Fibroblast of skin of abdomen (primary cell): ENCODE data around the gene PLEKHA5.

Experiments used
- DNase-seq: peaks from one replicate; pipeline ENCODE4 v3.0.0-alpha.2; 2013

The PLEKHA5 gene

DNA sequence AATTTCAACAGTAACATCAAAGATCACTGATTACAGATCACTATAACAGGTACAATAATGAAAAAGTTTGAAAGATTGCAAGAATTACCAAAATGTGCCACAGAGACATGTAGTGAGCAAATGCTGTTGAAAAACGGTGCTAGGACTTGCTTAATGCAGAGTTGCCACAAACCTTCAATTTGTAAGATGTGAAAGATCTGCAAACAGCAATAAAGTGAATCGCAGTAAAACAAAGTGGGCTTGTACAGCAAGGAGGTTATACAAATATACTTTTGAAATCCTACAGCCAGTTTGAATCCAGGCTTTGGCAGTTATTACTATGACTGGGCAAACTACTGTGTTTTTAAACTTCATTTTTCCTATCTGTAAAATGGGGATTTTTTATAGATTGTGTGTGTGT, 1.0 kb upstream of the PLEKHA5 start:
- no peak for DNase-seq

DNA sequence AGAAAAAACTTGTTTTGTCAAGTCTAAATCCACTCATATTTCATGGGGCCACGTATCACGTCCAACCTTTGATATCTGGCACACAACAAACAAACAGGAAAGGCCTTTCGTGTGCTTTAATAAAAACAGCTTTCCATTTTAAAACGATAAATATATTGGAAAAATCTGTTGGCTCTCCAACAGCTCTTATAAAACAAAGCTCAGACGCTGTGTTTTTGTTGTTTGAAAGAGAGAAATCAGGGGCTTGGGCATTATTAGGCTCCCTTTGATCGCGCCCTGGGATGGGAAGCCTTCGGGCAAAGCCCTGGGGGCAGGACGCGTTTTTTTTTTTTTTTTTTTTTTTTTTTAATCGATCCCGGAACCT, 429 bp upstream of the PLEKHA5 start:
- no peak for DNase-seq

DNA sequence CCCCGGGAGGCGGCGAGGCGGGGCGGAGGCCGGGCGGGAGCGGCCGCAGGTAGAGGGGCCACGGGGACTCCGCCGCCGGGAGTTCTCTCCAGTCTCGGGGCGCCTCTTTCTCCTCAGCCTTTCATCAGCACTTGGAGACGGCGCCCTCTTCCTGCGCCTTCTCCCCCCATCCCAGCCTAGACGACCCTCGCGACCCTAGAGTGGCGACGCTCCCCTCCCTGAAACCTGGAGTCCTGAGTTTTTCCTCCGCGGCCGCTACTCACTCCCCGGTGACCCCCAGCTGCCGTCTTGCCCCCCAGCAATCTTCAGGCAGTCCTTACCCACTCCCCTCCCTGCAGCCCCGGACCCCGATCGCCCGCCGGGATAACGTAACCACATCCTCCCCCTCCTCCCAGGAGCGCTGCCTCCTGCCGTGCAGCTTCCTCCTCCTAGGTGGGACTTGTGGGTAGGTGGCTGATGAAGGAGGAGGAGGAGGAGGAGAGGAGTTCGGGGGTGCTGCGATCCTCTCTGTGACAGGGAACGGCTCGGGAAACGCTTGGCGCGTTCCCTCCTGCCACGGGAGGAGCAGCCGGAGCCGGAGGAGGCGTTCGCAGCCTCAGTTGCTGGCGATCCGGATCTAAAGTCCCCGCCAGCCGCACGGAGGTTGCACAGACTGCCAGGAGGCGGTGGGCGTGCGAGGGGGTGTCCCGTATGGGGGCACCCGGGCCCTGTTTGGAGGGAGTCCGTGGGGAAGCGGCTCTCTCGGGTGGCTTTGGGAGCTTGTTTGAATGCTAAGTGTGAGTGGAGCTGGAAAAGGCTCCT, 891 bp downstream of the PLEKHA5 start:
- peak; percentile 21 for DNase-seq

DNA sequence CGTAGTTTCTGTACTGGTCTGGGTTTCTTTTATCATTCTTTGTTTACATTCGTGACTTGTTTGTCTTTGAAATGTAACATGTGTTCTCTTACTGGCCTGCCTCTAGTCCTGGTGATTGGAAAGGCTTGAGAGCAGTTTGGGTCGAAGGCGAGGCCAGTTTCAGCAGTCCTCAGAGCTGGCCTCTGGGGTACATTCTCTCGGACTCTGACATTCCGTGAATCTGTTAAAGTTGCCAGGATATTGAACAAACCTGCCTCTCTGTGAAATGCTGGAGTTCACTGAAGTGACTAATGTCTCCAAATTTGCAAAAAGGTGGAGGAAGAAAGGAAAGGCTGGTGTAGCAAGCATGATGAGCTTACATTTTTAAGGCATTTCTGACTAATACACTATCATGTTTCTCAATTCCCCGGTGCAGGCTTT, 1.5 kb downstream of the PLEKHA5 start:
- DNase-seq: peak; percentile 28

DNA sequence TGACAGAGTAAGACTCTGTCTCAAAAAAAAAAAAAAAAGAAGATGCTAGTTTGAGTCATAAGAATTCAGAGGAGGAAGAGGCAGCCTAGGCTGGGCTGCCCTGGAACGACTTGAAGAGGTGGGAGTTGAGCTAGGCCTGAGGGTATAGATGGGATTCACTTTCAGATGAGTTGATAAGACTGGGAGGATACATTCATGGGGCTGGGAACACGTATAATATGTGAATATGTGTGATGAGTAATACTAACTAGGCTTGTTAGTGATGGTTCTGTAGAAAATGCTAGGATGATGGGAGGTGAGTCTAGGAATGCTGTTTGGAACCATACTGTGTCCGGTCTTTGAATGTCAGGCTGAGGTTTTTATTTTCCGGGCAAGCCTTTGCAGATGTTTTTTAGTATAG, 9.0 kb downstream of the PLEKHA5 start:
- peak; percentile 11 for DNase-seq

DNA sequence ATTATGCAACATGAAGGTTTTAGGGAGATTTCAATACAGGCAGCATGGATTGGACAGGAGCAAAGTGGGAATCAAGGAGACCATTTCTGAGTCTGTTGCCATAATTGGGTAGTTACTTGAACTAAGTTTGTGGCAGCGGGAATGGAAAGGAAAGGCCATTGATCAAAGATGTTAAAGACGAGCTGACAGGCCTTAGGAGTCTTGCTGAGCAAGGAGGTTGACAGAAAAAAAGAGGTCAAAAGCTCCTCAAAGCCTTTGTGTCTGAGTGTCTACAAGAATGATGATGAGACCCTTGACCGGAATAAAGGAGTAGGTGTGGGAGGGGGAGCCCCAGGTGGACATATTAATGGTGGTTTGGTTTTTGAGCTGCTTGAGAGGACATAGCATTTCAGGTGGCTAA, 9.4 kb downstream of the PLEKHA5 start:
- DNase-seq: no peak

DNA sequence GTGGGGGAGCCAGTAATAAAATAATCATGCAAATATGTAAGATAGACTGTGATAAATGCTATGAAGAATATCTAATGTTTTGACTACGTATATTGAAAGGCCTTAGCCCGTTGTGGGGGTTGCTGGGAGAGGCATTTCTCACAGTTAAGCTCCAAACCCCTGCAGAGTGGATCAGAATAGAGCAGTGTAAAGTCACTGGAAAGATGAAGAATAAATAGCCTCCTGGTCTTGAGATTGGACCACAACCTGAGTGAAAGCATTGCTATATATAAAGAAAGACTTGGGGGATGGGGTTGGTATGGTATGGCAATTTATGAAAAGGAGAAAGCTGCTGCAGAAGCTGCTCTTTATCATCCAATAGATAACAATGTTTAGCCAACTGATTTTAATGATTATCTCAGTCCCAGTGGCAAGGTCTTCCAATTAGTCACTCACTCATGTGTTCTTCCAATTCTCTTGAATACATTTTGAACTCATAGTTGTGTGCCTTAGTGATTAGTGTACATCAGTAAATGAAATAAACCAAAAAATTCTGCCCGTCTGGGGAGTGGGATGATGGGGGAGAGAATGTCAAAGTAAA, 10.2 kb downstream of the PLEKHA5 start:
- no peak for DNase-seq

DNA sequence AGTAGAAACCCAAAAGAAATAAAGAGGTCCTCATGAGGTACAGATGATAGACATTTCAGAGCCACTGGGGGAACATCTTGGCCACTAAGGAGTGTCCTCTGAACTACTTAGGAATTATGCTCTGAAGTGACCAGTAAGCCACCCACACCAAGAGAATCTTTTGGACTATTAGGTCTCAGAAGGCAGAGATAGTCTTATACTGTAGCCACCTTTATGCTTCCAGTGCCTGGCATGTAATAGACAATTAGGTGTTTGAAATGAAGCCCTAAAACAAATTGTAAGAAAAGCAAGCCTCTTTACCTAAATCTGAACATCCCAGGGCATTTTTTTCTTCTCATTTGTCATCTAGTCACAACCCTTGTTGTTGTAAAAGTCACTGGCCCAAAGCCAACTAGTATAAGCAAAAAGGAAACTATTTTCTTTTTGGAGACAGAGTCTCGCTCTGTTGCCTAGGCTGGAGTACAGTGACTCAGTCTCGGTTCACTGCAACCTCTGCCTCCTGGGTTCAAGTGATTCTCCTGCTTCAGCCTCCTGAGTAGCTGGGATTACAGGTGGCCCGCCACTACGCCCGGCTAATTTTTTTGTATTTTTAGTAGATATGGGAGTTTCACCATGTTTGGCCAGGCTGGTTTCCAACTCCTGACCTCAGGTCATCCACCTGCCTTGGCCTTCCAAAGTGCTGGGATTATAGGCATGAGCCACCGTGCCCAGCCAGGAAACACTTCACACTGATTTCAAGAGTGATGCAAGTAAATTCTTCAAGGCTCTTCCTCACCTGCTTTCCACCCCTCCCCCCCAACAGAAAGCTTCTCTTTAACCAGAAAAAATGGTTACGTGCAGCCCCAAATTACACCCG, 11.1 kb downstream of the PLEKHA5 start:
- DNase-seq: no peak

DNA sequence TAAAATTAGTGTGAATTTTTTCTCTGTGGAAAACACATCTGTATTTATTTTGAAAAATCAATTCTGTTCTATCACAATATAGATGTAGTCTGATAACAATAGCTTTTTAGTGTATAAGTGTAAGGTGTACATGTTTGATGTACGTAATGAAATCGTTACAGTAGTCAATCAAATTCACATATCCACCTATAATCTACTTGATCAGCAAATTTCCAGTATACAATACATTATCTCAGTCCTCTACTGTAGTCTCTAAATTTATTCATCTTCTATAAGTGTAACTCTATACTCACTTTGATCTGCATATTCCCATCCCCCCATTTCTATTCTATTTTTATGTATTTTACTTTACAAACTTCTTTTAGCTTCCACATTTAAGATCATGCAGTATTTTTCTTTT, 13.0 kb downstream of the PLEKHA5 start:
- DNase-seq: no peak

DNA sequence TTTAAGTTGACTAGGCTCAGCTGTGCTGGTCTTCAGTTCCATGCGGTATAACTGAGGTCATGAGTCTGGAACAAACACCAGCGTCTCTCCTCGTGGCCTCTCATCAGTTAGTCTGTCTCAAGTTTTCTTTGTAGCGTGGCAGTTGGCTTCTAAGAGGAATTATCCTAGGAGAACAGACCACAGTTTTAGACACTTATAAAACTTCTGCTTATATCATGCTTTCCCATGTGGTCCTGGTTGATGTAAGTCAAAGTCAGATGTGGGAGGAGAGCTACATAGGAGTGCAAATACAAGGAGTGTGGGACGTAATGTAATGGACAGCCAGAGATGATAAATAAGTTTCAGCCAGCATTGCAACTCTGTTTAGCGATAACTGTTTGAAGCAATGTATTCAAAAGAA, 14.8 kb downstream of the PLEKHA5 start:
- no peak for DNase-seq

DNA sequence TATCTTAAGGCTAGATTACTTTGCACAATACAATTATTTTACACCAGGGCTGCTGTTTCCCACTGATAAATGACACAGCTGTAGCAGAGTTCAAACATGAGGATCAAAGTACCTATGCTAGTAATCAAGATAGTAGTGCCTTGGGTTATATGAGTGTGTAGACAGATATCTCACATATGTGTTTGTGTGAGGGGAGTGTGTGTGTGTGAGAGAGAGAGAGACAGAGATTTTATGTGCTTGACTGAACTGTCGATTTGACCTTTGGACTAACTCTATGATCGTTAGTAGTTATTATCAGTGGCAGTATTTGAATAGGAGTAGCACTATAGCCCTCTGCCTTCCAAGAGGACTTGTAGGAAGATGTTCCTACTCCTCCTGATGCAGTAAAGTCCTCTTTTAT, 15.5 kb downstream of the PLEKHA5 start:
- no peak for DNase-seq

DNA sequence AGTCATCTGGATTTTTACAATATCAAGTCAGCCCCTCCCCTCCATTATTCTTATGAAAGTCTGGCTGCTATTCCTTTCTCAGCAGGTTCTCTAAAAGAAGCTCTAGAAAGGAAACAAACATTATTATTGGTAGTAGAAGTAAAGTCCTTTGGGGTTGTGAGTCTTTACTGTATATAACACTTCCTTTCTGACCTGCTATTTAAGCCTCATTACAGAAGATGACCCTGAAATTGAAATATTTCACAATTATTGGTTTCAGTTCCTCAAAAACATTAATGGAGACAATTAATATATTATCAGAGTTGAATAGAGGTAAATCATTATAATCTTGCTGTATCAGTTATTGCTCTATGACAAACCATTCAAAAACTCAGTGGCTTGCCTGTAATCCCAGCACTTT, 19.3 kb downstream of the PLEKHA5 start:
- no peak for DNase-seq

DNA sequence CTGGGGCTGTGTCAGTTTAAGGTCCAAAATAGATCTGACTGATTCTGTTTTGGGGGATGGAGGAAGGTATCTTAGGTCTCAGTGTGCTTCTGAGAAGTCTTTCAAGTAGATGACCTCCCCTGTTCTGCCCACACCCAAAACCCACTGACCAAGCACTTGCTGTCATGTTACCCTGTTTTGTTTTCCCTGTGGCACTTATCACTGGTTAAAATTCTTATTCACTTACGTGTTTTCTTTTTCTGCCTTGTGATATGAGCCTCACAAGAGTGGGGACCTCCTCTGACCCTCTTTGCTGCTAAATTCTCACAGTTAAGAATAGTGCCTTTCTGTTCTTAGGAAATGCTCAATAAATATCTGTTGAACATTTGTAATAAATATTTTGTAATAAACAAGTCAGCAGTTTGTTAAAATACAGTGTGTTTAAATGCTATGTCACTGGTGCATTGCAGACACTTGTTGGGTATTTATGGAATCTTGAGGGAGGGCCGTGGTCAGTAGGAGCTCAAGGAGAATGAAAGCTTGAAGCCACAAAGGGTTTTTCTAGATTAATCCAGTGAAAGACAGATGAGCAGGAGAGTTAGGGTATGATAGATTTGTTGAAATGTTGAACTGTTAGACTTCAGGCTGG, 20.9 kb downstream of the PLEKHA5 start:
- peak; percentile 65 for DNase-seq

DNA sequence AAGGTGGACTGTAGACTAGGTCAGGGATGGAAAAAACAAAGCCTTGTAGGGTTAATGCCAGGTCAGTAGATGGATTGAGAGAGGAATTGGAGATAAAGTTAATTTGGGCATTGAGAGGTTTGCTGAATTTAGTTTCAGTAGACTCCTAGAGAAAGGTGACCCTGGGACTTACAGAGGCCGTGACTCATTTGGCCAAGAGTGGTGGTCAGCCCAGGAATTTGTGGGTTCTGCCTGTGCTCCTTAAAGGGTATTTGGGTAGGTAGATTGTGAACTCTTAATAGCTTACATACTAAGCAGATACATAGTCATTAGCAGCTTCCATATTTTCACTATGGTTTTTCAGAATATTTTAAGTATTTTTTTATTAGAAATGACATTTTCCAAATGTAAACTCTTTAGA, 21.8 kb downstream of the PLEKHA5 start:
- DNase-seq: no peak

DNA sequence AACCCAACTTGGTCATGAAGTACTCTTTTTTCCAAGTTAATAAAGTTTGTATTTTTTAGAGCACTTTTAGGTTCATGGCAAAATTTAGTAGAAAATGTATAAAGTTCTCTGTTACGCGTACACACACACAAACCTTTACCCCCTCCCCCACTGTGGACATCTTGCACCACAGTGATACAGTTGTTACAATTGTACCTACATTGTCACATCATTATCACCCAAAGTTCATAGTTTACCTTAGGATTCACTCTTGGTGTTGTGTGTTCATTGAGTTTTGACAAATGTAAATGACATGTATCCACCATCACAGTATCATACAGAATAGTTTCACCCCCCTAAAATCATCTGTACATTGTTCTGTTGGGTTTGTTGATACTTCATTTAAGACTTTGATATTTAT, 23.9 kb downstream of the PLEKHA5 start:
- DNase-seq: no peak

DNA sequence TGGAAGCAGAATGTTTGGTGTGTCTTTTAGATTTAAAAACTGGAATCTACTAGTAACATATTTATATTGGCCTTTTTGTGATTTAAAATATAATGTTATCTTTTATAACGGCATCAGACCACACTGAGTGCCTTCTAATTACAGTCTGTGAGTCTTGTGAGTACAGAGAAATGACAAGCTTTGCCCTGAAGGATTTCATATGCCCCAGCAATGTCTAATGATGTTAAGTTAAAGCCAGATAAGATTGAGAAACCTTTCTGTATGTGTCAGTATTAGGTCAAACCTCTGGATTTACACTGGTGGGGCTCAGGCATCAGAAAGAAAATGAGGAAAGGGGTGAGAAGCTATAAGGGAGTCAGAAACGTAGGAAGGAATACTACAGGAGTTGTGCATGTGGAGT, 25.2 kb downstream of the PLEKHA5 start:
- no peak for DNase-seq

DNA sequence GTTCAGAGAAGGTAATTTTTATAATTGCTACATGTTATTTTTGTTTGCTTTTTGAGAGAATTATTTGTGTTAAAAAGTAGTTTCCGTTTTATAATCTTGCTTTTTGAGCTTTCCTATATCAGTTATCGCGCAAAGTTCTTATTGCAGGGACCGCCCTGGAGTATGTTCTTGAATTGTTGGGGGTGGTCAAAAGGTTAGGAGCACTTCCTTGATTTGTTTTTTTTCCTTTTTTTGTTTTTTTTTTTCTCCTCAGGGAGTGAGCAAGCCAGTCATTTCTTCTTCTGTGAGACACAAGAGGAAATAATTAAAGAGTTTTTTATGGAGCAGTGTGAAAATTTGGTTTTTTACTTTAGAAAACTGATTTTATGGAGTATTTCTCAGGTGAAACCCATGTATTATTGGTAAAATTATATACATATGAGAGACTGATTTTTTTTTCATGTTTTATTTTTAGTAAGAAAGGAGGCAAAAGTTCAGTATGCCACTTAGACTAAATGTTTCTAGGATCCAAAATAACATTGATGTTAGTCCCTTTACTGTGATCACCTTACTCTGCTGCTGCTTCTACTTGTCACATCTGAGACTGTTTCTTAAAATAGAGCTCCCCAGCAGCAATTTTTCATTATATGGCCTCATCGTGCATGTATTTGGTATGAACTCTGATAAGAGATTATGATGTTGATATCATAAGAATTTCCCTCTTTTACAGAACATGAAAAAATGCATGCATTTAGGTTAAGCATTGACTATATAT, 26.6 kb downstream of the PLEKHA5 start:
- DNase-seq: no peak

DNA sequence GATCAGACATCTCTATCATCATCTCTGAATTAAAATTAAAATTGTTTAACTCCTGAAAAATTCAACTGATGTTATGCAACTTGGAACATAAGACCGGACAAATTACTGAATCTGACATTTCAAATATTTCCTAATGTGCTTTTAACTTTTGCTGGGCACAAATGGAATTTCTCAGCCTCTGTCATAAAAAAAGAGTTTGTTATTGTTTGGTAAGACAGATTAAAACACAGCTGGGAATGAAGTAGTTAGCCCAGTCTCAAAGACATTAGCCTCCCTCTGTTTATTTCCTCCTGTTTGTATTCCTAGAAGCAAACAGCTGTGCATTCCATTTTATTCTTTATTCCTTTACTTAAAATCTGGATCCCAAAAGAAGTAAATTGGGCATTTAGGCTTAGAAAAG, 29.4 kb downstream of the PLEKHA5 start:
- DNase-seq: peak; percentile 13

DNA sequence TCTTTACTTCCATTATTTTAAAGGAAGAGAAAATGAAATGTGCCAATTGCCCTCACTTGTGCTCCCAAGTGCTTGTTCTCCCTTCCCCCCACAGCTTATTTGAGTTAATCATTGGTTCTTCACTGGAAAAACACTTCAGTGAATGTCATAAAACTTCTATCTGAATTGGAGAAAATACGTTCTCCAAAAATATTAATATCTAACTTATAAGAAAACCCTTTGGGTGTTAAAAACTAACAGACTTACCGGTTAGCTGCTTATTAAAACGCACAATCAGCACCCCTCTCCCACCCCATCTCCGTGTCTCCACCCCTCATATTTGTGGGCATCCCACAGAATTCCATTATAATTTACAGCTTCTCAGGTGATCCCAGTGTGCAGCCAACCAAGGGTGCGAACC, 31.7 kb downstream of the PLEKHA5 start:
- DNase-seq: no peak

DNA sequence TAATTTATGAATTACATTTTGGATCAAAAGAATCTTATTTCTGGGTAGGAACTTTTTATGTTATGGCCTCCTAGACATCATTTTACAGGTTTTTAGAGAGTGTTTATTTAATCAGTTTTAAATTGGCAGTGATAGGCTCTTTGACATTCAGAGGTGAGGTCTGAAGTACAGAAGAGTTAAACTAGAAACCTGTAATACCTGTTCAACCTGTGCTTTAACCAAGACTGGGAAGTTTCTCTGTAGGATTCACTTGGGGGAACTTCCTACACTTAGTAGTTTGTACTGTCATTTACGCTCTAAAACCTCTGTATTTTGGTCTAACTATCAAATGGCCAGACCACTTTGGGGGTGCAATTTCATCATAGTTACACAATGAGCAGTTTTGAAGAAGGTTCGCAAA, 35.9 kb downstream of the PLEKHA5 start:
- DNase-seq: no peak

DNA sequence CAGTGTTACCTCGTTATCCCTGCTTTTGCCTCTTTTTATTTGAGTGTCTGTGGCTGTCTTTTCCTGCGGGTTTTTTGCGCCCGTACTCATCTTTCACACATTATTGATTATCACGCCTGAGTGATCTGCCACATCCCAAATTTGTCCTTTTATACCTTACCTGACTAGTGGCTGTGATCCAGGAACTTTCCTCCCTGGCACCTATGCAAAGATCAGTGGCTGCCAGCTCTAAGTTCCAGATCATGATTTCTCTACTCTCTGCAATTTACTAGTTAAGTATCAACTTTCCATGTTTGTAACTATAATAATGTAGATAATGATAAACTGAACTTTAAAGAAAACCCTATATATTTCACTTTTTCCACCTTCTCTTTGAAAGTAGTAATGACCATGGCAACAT, 36.9 kb downstream of the PLEKHA5 start:
- no peak for DNase-seq

DNA sequence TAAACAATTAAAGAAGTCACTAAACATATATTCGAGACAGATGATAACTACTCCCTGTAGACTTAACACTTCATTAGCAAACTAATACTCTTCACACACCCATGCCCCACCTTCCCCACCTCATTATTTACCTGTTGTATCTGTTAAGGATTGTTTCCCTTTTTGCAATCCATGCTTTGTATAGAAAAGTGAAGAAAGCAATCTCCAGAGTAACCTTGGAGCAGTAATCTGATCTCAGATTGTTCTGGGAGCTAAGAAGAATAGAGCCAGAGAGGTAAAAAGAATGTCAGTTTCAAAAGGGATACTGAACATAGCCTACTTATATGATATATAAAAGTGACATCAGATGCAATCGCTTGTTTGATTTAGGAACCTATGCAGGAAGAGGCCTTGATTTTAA, 37.4 kb downstream of the PLEKHA5 start:
- no peak for DNase-seq

DNA sequence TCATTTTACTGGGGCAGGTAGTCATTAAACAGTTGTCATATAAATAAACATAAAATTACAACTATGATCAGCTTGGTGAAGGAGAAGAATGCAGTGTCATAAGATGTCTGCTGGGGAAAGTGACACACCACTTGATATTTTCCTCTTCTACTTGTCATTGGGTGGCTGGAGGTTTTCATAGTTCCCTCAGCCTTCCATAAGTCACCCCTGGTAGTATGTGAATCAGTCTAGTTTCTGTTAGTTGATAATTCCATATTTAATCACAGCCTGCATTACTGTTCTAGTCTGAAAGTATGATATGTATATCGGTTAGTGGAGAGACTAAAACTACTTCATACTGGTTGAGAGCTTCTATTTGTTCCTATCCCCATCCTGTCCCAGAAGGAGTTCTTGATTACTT, 38.2 kb downstream of the PLEKHA5 start:
- no peak for DNase-seq
